ENCODE data around the gene AGAP2. TPM values are rescaled to one million over a fixed set of nuclear protein-coding genes. Genes with fewer than 3 reads are reported as not detected.

Gene AGAP2
- polyA plus RNA-seq, 2 of the 4 experiments (the other 2 are of a cell fraction): 0.26 to 0.45 TPM

- CTCF ChIA-PET: no interaction called here
- 95% methylated on average over 11 of the region's 11 CpGs for WGBS (ENCODE audit: missing lambda C conversion rate)
- no peak for ATAC-seq
- FAIRE-seq: no peak
- TF ChIP-seq RAD21 (conservative IDR thresholded peaks at IDR 0.05 in 1 of 2, IDR thresholded peaks at IDR 0.05 in 1 of 2) (no peak), MAZ (IDR thresholded peaks at IDR 0.05; ENCODE audit: borderline replicate concordance, low read depth, low read length) (no peak), HMGXB4 (CRISPR knock-in tag; IDR thresholded peaks at IDR 0.05; ENCODE audit: borderline replicate concordance) (no peak), ZSCAN20 (CRISPR knock-in tag; IDR thresholded peaks at IDR 0.05) (no peak), BHLHE40 (IDR thresholded peaks at IDR 0.05; ENCODE audit: low read depth, low read length) (no peak)
- H3K4me2 ChIP-seq: no peak overlapping the region
- peaks cover 10% of the 10 kb centered on the region; the same call in 2 of the 3 replicates for H3K4me1 ChIP-seq
- no peak overlapping the region for H3K27ac ChIP-seq
- no peak for DNase-seq (ENCODE audit: low read depth in 1 of 2, low spot score in 1 of 2)
- no peak overlapping the region for H3K4me3 ChIP-seq
- POLR2A ChIA-PET: no interaction called here
- peaks cover 7% of the 10 kb centered on the region; the same call in 1 of the 3 replicates for H3K9me3 ChIP-seq
Measured at GRCh38 chr12:57695770-57696432, 42.6 kb downstream of the AGAP2 start.

- no peak for TF ChIP-seq HES2 (IDR thresholded peaks at IDR 0.05)
- no peak for TF ChIP-seq EHMT2 (IDR thresholded peaks at IDR 0.05; ENCODE audit: low read depth)
- TF ChIP-seq REST (IDR thresholded peaks at IDR 0.05): no peak
- no peak for TF ChIP-seq POLR2A (IDR thresholded peaks at IDR 0.05; ENCODE audit: low read length)
- TF ChIP-seq BHLHE40 (IDR thresholded peaks at IDR 0.05; ENCODE audit: low read depth, low read length): no peak
- TF ChIP-seq KDM1A (IDR thresholded peaks at IDR 0.05; ENCODE audit: low read depth): no peak
- no peak for TF ChIP-seq RAD21 (conservative IDR thresholded peaks at IDR 0.05 in 1 of 2, IDR thresholded peaks at IDR 0.05 in 1 of 2)
- no peak for TF ChIP-seq MAZ (IDR thresholded peaks at IDR 0.05; ENCODE audit: borderline replicate concordance, low read depth, low read length)
- TF ChIP-seq EP300 (IDR thresholded peaks at IDR 0.05): no peak
- TF ChIP-seq CEBPB (IDR thresholded peaks at IDR 0.05): no peak
- TF ChIP-seq GATA3 (IDR thresholded peaks at IDR 0.05; ENCODE audit: borderline replicate concordance): no peak
- TF ChIP-seq FOSB (CRISPR knock-in tag; IDR thresholded peaks at IDR 0.05): no peak
- TF ChIP-seq MAX (IDR thresholded peaks at IDR 0.05): no peak
- TF ChIP-seq CHD2 (IDR thresholded peaks at IDR 0.05; ENCODE audit: low read length, partially characterized antibody): no peak
- CTCF ChIA-PET: interaction anchor here (1.0 to 2.7 kb wide), 10 partner anchors 9 to 111 kb away, joined by 3 to 16 read pairs (median 6); no protein-coding TSS in a partner anchor
- no peak for FAIRE-seq
- POLR2A ChIA-PET: no interaction called here
- Histone ChIP-seq H3K27ac (peak overlapping the region; percentile 84 to 88), H3K4me1 (peaks cover 10% of the 10 kb centered on the region; the same call in 2 of the 3 replicates), H3K9me3 (peaks cover 7% of the 10 kb centered on the region; the same call in 1 of the 3 replicates), H3K4me2 (peak overlapping the region; percentile 98), H3K4me3 (peak overlapping the region; percentile 93)
- 5% methylated on average over 15 of the region's 15 CpGs for WGBS (ENCODE audit: missing lambda C conversion rate)
- ATAC-seq: peak in 1 of 2 experiments; percentile 3; a peak in 3 of 6 replicates
- no peak for DNase-seq (ENCODE audit: low read depth in 1 of 2, low spot score in 1 of 2)
Measured at GRCh38 chr12:57694459-57695019, 44.0 kb downstream of the AGAP2 start.
